ENCODE results near the gene CFAP57. TPM values are rescaled to one million over a fixed set of nuclear protein-coding genes. Genes with fewer than 3 reads are reported as not detected.

Gene CFAP57
- total RNA-seq, 4 donors from 2014 or later: 0.44 TPM; not detected in 3

GRCh38 chr1:43255438-43256210 is 83.5 kb downstream of the CFAP57 start:
- no peak for TF ChIP-seq CTCF (IDR thresholded peaks at IDR 0.05; ENCODE audit: low read depth)

GRCh38 chr1:43256675-43257570 is 84.8 kb downstream of the CFAP57 start:
- no peak for TF ChIP-seq CTCF (IDR thresholded peaks at IDR 0.05; ENCODE audit: low read depth)

- no peak for TF ChIP-seq CTCF (IDR thresholded peaks at IDR 0.05; ENCODE audit: low read depth)
These were observed 86.2 kb downstream of the CFAP57 start for GRCh38 chr1:43258370-43258769.

- TF ChIP-seq CTCF (IDR thresholded peaks at IDR 0.05; ENCODE audit: low read depth): no peak
These were observed 93.3 kb downstream of the CFAP57 start for GRCh38 chr1:43265431-43265830.

- no peak for TF ChIP-seq CTCF (IDR thresholded peaks at IDR 0.05; ENCODE audit: low read depth)
These were observed 94.8 kb downstream of the CFAP57 start for GRCh38 chr1:43266881-43267280.

GRCh38 chr1:43267291-43267805 is 95.2 kb downstream of the CFAP57 start:
- no peak for TF ChIP-seq CTCF (IDR thresholded peaks at IDR 0.05; ENCODE audit: low read depth)
